A204.1 (cell line): Measurements from ENCODE around the gene TBX15.

Experiments used
- FAIRE-seq: peaks from 2 replicates; lab custom pipeline; 2012; peaks lifted over from hg19 to GRCh38; lab: Jason Lieb, UNC

Gene TBX15

GRCh38 chr1:118988186-118989005, at the start of gene TBX15:
Gene TBX15, minus strand, starts transcription at chr1:118988343. Its CDS starts 548 bp downstream, at chr1:118987795.
- FAIRE-seq: no peak

GRCh38 chr1:119034359-119034758, 46.2 kb upstream of the TBX15 start:
- FAIRE-seq: no peak

- FAIRE-seq: no peak
Observed at GRCh38 chr1:119032986-119033385, 44.8 kb upstream of the TBX15 start.

GRCh38 chr1:119027759-119028158, 39.6 kb upstream of the TBX15 start:
- no peak for FAIRE-seq

GRCh38 chr1:119026956-119027355, 38.8 kb upstream of the TBX15 start:
- FAIRE-seq: no peak

- no peak for FAIRE-seq
Observed at GRCh38 chr1:119015547-119015946, 27.4 kb upstream of the TBX15 start.

DNA sequence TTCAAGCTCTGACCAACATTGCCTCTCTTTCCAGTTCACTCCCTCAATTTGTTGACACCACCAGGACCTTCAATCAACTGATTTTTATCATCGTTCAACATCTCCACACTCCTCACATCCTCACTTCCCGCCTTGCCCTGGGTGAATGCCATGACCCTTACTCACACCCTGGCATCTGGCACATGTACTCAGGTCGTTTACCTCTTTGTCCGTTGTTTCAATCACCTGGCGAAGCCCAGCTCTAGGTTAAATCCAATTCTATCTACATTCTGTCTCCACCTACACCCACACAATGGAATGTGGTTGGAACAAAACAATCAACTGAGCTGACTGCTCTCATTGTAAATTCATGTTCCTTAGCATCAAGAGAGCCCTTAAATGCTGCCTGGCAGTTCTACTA, 24.2 kb upstream of the TBX15 start:
- FAIRE-seq: no peak

DNA sequence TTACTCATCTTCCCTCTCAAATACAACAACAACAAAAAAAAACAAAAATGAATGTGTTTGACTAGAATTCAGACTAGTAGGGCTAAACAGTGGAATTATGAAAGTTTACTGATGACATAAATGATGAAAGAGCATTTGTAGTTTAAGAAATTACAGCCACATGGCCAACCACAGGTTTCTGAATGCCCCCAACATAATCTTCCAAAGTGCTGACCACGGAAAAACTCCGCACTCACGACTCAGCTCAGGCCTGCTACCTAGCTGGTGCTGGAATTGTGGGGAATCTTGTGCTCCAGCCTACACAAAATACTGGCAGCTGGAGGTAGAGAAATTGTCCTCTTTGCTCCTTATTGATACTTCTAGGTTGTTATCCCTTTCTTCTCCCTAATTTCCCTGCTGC, 23.6 kb upstream of the TBX15 start:
- no peak for FAIRE-seq

GRCh38 chr1:119011116-119011515, 23.0 kb upstream of the TBX15 start:
- FAIRE-seq: no peak

GRCh38 chr1:119010201-119010600, 22.1 kb upstream of the TBX15 start:
- FAIRE-seq: no peak

GRCh38 chr1:119009312-119009655, 21.1 kb upstream of the TBX15 start:
- no peak for FAIRE-seq

GRCh38 chr1:119008483-119009311, 20.6 kb upstream of the TBX15 start:
- FAIRE-seq: peak; percentile 78

GRCh38 chr1:119007670-119008482, 19.7 kb upstream of the TBX15 start:
- FAIRE-seq: no peak

DNA sequence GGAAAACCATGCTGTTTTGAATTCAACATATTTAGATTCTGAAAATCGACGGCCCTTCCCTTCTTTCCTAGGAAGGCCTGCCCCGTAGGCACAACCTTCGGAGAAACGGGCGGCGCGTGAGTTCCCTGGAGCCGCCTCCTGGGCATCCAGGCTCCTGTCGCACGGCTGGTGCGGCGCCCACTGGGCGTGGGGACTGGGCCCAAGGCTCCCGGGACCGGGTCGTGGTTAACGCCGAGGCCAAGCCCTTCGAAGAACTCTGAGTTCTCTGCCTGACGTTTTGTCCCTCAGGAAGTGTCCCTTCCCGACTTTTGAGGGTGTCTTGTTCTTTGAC, 19.2 kb upstream of the TBX15 start:
- FAIRE-seq: no peak

DNA sequence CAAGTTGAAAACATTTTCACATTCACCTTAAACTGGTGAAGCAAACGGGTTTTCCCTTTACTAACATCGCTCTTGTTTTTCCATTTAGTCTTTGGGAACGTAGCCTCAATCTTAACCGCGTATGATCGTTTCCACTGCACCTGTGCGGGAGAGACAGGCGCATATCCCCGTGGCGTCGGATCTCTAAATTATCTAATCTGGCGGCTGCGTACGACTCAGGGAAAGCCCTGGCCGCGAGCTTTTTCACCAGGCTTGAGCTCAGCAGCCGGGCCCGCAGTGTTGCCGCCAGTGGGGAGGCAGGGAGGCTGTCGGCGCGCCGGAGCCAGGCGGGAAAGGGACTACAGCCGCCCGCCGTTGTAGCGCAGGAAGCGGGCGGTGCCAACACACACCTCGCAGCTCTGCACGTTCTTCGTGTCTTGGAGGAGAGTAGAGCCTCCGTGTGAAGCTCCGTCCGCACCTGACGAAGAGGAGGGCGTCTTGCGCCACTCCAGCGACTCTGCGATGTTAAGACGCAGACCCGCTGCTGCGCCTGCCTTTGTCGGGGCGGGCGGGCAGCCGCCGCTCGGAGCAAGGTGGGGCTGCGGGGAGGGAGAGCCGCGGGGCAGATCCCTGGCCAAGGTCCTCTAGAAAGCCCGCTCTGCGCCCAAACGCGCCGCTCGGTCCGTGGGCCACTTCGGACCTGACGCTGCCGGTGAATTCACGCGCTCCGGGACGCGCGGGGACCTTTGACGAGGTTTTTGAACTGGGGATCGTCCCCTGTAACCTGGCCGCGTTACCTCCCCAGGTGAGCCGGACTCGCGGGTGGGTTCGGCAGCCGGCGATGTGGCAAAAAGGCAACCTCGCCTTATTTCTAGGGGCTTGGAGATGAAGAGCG, 18.5 kb upstream of the TBX15 start:
- no peak for FAIRE-seq

- FAIRE-seq: no peak
Observed at GRCh38 chr1:119005724-119006405, 17.7 kb upstream of the TBX15 start.

DNA sequence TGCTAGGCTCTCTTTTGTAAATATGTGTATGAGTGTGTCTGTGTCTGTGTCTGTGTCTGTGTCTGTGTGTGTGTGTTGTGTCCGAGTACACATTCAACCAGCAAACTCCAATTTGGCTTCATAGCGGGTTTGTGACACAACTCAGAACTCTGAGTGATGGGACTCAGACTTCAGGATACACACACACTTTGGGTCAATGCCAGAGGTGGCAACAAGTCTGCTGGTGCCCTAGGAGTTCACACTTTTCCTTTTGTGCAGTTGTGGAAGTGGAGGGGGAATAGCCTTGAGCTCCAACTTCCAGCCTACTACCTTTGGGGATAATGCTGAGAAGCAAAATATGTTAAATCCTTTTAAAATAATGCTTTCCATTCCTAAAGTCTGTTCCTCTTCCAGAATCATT, 16.6 kb upstream of the TBX15 start:
- no peak for FAIRE-seq

DNA sequence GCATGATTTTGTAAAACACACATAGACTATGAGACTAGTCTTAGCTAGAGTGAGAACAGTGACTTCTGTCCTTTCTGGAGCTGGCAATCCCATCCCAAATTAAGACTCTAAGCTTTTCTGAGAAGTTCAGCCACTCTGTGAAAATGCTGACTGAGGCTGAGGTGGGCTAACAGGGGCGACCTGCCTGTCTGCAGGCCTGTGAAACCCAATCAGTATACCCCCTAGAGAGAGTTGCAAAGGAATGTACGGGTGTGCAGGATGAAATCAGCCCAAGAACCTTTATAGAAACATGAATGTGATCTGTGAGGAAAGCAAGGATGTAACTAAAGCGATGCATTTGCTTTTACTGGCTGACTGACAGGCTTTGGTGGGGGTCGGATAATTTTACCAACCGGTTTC, 16.0 kb upstream of the TBX15 start:
- no peak for FAIRE-seq

DNA sequence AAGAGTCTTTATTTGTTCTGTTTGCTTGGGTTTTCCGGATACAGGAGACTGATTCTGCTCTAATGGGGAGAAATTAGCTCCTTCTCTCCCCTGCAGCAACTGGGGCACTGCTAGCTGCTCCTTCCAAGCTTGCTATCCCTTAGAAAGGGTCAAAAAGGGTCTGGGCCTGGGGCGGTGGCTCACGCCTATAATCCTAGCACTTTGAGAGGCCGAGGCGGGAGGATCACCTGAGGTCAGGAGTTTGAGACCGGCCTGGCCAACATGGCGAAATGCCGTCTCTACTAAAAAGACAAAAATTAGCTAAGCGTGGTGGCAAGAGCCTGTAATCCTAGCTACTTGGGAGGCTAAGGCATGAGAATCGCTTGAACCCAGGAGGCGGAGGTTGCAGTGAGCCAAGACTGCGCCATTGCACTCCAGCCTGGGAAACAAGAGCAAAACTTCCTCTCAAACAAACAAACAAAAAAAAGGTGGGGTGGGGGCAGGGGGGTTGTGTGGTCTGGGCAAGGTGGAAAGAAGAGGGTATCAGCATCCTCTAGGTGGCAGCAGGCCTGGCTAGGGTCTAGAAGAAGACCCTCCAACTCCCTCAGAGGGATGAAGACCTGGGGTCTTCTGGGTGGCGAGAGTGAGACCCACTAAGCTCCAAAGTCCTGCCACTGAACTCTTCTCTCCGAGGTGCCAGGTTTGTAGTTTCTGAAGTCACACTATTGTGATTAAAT, 15.4 kb upstream of the TBX15 start:
- no peak for FAIRE-seq

DNA sequence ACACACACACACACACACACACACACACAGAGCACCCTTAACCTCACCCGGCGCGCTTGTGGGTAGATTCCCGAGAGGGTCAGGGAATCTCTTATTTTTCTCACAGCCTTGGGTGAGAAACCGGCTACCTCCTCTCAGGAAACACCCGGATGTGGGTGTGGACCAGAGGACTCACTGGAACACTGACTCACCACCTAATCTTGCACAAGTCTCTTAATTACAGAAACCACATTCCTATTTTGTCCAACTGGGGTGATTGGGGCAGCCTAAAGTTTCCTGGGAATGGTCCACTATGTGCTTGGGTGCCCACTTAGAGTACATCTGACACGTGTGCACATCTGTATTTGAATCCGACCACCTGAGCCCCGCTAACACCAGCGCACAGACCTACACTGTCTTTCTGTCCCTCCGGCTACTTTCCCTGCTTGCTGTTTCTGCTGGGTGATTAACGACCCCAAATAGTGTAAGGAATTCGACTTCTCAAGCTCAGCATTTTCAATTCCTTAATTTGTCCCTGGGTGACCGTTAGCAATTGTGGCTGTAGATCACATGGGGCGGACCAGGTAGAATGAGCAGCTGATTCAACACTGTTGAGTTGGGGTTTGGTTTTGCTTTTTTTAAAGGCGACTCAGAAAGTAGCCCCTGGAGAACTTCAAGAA, 14.0 kb upstream of the TBX15 start:
- FAIRE-seq: no peak
